PFSK-1 (cell line): ENCODE results near the gene CAPNS1.

Source experiments
- FOXP2 ChIP-seq: optimal IDR thresholded peaks from 2 replicates; pipeline ENCODE3; 2011; ENCODE audit warnings: borderline replicate concordance, control low read depth, inconsistent platforms; ENCODE audit not compliant: insufficient read depth; ENCODE audit errors: extremely low read length, extremely low read depth
- POLR2AphosphoS5 ChIP-seq: IDR thresholded peaks from 2 replicates; pipeline ENCODE4 v1.6.1; 2012; ENCODE audit warnings: low read depth, mild to moderate bottlenecking, control low read depth, low read length, moderate library complexity
- SIN3A ChIP-seq: IDR thresholded peaks from 2 replicates; pipeline ENCODE4 v1.6.1; 2012; ENCODE audit warnings: mild to moderate bottlenecking, low read length, moderate library complexity, borderline replicate concordance; ENCODE audit not compliant: insufficient read depth
- TAF1 ChIP-seq: IDR thresholded peaks from 2 replicates; pipeline ENCODE4 v1.6.1; 2012; ENCODE audit warnings: low read length, control low read depth, borderline replicate concordance; ENCODE audit not compliant: insufficient read depth
- TF ChIP-seq, protein P1 (sequence below), 2 experiments: IDR thresholded peaks; 2 replicates each; pipeline versions ENCODE4 v1.6.1 to v1.8.0; 2011 to 2012; ENCODE audit warnings: low read depth in 2 of 2, low read length in 2 of 2, control low read depth in 1 of 2, inconsistent platforms in 1 of 2, mild to moderate bottlenecking in 1 of 2, moderate library complexity in 1 of 2; ENCODE audit not compliant: insufficient read depth in 1 of 2

CAPNS1 gene

DNA sequence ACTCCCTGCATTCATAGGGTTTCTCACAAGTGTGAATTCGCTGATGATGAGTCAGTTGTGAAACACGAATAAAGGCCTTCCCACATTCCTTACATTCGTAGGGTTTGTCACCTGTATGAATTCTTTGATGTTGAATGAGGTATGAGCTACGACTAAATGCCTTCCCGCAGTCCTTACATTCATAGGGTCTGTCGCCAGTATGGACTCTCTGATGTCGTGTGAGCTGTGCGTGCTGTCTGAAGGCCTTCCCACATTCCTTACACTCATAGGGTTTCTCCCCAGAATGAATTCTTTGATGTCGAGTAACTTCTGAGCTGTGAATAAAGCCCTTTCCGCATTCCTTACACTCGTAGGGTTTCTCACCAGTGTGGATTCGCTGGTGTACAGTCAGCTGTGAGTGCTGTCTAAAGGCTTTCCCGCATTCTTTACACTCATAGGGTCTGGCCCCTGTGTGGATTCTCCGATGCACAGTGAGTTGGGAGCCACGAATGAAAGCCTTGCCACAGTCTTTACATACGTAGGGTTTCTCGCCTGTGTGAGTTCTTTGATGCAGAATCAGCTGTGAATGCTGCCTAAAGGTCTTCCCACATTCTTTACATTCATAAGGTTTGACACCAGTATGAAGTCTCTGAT lies 42.9 kb downstream of the CAPNS1 start:
- TF ChIP-seq POLR2AphosphoS5 = no peak
- TF ChIP-seq TAF1 = no peak
- TF ChIP-seq, protein P1, sequence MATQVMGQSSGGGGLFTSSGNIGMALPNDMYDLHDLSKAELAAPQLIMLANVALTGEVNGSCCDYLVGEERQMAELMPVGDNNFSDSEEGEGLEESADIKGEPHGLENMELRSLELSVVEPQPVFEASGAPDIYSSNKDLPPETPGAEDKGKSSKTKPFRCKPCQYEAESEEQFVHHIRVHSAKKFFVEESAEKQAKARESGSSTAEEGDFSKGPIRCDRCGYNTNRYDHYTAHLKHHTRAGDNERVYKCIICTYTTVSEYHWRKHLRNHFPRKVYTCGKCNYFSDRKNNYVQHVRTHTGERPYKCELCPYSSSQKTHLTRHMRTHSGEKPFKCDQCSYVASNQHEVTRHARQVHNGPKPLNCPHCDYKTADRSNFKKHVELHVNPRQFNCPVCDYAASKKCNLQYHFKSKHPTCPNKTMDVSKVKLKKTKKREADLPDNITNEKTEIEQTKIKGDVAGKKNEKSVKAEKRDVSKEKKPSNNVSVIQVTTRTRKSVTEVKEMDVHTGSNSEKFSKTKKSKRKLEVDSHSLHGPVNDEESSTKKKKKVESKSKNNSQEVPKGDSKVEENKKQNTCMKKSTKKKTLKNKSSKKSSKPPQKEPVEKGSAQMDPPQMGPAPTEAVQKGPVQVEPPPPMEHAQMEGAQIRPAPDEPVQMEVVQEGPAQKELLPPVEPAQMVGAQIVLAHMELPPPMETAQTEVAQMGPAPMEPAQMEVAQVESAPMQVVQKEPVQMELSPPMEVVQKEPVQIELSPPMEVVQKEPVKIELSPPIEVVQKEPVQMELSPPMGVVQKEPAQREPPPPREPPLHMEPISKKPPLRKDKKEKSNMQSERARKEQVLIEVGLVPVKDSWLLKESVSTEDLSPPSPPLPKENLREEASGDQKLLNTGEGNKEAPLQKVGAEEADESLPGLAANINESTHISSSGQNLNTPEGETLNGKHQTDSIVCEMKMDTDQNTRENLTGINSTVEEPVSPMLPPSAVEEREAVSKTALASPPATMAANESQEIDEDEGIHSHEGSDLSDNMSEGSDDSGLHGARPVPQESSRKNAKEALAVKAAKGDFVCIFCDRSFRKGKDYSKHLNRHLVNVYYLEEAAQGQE (IDR thresholded peaks at IDR 0.05; ENCODE audit: insufficient read depth in 1 of 2, low read depth in 2 of 2, low read length in 2 of 2) = no peak

DNA sequence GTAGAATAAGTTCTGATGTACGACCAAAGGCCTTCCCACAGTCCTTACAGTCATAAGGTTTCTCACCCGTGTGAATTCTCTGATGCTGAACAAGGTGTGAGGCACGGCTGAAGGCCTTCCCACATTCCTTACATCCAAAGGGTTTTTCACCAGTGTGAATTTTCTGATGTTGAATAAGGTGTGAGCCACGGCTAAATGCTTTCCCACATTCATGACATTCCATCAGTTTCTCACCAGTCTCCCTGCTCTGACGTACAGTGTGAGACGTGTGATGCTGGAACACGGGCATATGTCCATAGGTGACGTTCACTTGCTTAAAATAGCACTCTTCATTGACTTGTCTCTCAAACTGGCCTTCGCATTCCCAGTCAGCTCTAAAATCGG lies 43.4 kb downstream of the CAPNS1 start:
- TF ChIP-seq POLR2AphosphoS5 = no peak
- TF ChIP-seq TAF1 = no peak
- TF ChIP-seq FOXP2 = no peak
- no peak for TF ChIP-seq SIN3A
- TF ChIP-seq, protein P1 (IDR thresholded peaks at IDR 0.05; ENCODE audit: insufficient read depth in 1 of 2, low read depth in 2 of 2, low read length in 2 of 2) = no peak

DNA sequence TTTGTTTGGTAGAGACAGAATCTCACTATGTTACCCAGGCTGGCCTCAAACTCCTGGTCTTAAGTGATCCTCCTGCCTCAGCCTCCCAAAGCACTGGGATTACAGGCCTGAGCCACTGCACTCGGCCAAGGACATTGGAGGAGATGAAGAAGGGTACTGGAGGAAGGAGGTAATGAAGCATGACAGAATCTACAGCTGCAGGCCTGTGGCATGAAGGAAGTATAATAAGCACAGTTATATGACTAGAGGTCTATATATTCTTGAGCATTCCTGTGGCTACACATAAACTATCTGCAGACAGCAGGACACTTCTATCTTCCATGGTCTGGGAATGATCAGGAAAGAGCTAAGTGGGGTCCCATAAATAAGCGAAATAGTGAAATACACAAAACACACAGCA lies 56.4 kb downstream of the CAPNS1 start:
- no peak for TF ChIP-seq SIN3A
- no peak for TF ChIP-seq FOXP2
- TF ChIP-seq, protein P1 (IDR thresholded peaks at IDR 0.05; ENCODE audit: insufficient read depth in 1 of 2, low read depth in 2 of 2, low read length in 2 of 2) = no peak
- TF ChIP-seq TAF1 = no peak
- no peak for TF ChIP-seq POLR2AphosphoS5

DNA sequence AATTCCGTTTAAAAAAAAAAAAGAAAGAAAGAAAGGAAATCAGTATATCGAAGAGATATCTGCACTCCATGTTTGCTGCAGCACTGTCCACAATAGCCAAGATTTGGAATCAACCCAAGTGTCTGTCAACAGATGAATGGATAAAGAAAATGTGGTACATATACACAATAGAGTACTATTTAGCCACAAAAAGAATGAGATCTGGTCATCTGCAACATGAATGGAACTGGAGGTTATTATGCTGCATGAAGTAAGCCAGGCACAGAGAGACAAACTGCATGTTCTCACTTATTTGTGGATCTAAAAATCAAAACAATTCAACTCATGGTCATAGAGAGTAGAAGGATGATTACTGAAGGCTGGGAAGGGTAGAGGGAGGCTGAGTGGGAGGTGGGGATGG lies 58.3 kb downstream of the CAPNS1 start:
- TF ChIP-seq TAF1 (no peak), POLR2AphosphoS5 (no peak), FOXP2 (no peak), SIN3A (no peak)
- TF ChIP-seq, protein P1 (IDR thresholded peaks at IDR 0.05; ENCODE audit: insufficient read depth in 1 of 2, low read depth in 2 of 2, low read length in 2 of 2) = no peak
